ENCODE measurements around the gene SEMA4C. TPM values are rescaled to one million over a fixed set of nuclear protein-coding genes. Genes with fewer than 3 reads are reported as not detected.

Gene SEMA4C
- total RNA-seq, 4 donors from 2014 or later: 58.7 to 66.6 (median 62.8) TPM

DNA sequence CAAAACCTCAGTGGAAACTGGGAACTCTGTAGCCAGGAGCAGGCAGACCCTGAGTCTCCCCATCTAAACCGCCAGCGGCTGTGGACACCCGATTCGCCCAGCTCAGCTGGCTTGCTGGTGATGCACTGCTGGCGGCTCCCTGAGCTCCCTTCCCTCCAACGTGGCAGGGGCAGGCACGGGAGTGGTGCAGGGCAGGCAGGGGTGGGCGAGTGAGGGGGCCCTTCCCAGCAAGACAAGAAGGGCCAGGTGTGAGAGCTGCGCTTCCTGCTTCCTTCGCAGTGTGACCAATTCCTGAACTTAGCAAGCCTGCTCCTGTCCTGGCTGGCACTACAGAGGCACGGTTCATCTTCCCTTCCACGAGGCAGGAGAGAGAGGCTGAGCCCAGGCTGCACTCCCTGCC lies 12.3 kb upstream of the SEMA4C start:
- Histone ChIP-seq H3K36me3 (no peaks in the 10 kb centered on the region), H3K27me3 (no peaks in the 10 kb centered on the region), H3K9me3 (no peaks in the 10 kb centered on the region), H3K27ac (no peak overlapping the region), H3K4me3 (no peak overlapping the region), H3K4me1 (peaks cover 0 to 26% (median 8%) of the 10 kb centered on the region in 3 donors)
- WGBS, 2 donors (ENCODE audit: low coverage in 1 of 2): no CpG with 5 or more reads among the region's 12 CpGs
- no peak for ATAC-seq
- TF ChIP-seq POLR2AphosphoS5 (IDR thresholded peaks at IDR 0.05): no peak
- TF ChIP-seq, protein P1, sequence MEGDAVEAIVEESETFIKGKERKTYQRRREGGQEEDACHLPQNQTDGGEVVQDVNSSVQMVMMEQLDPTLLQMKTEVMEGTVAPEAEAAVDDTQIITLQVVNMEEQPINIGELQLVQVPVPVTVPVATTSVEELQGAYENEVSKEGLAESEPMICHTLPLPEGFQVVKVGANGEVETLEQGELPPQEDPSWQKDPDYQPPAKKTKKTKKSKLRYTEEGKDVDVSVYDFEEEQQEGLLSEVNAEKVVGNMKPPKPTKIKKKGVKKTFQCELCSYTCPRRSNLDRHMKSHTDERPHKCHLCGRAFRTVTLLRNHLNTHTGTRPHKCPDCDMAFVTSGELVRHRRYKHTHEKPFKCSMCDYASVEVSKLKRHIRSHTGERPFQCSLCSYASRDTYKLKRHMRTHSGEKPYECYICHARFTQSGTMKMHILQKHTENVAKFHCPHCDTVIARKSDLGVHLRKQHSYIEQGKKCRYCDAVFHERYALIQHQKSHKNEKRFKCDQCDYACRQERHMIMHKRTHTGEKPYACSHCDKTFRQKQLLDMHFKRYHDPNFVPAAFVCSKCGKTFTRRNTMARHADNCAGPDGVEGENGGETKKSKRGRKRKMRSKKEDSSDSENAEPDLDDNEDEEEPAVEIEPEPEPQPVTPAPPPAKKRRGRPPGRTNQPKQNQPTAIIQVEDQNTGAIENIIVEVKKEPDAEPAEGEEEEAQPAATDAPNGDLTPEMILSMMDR (IDR thresholded peaks at IDR 0.05): no peak
- TF ChIP-seq EP300 (IDR thresholded peaks at IDR 0.05): no peak
- TF ChIP-seq POLR2A (IDR thresholded peaks at IDR 0.05): no peak

DNA sequence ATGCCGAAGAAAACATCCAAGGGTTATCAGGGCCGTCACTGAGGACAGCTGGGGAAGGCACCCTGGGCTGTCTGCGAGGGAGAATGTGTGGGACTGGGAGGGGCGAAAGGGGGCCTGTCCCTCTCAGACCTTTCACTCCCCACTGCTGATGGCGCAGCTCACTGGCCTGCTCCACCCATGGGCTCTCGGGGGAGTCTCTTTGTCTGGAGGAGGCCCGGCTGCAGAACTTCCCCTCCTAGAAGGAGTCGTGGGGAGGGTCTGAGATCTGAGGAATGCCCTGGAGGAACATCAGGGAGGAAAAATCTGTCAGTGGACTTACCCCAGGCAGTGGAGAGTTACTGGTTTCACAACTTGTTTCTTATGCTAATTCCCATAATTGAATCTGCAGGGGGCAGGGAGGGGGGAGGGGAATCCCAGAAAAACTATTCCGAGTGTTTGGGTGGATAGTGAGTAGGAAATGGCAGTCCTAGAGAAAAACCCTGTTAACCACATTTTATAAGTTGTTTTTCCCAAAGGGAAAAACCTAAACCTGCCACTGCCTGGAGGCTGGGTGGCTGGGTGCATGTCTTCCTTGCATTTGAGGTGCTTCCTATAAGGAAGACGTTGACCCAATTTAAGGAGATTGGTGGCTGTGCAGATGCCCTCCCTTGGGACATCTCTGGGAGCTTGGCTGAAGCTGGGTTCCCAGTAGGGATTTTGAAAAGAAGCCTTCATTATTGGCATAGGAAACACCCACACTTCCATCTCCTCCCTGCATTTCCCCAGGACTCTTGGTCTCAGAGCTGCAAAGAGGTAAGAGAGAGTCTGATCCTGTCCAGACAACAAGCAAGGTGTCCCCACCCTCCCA lies 11.7 kb upstream of the SEMA4C start:
- Histone ChIP-seq H3K27me3 (no peaks in the 10 kb centered on the region), H3K4me3 (no peak overlapping the region), H3K36me3 (no peaks in the 10 kb centered on the region), H3K9me3 (no peaks in the 10 kb centered on the region), H3K4me1 (peaks cover 0 to 19% (median 4%) of the 10 kb centered on the region in 3 donors), H3K27ac (no peak overlapping the region)
- no peak for ATAC-seq
- WGBS, 2 donors (ENCODE audit: low coverage in 1 of 2): 58 to 70% methylated on average over 4 to 7 of the region's 10 CpGs
- TF ChIP-seq, protein P1 (IDR thresholded peaks at IDR 0.05): no peak
- TF ChIP-seq POLR2AphosphoS5 (IDR thresholded peaks at IDR 0.05): no peak
- TF ChIP-seq EP300 (IDR thresholded peaks at IDR 0.05): no peak
- no peak for TF ChIP-seq POLR2A (IDR thresholded peaks at IDR 0.05)

DNA sequence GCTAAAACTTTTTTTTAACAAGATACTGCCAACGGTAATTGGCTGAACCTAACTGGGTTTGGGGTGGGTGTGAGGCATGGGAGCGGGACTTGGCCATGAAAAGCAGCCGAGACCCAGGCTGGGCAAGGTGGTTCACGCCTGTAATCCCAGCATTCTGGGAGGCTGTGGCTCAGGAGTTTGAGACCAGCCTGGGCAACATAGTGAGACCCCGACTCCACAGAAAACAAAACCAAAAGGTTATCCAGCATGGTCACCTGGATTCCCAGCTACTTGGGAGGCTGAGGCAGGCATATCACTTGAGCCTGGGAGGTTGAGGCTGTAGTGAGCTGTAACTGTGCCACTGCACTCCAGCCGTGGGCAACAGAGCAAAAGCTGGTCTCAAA lies 11.0 kb upstream of the SEMA4C start:
- Histone ChIP-seq H3K4me1 (peaks cover 0 to 12% (median 0%) of the 10 kb centered on the region in 3 donors), H3K36me3 (no peaks in the 10 kb centered on the region), H3K4me3 (no peak overlapping the region), H3K27me3 (no peaks in the 10 kb centered on the region), H3K9me3 (no peaks in the 10 kb centered on the region), H3K27ac (no peak overlapping the region)
- 80 to 86% methylated on average over 1 of the region's 6 CpGs for WGBS, 2 donors (ENCODE audit: low coverage in 1 of 2)
- no peak for ATAC-seq
- TF ChIP-seq POLR2AphosphoS5 (IDR thresholded peaks at IDR 0.05): no peak
- TF ChIP-seq EP300 (IDR thresholded peaks at IDR 0.05): no peak
- no peak for TF ChIP-seq POLR2A (IDR thresholded peaks at IDR 0.05)
- TF ChIP-seq, protein P1 (IDR thresholded peaks at IDR 0.05): no peak

DNA sequence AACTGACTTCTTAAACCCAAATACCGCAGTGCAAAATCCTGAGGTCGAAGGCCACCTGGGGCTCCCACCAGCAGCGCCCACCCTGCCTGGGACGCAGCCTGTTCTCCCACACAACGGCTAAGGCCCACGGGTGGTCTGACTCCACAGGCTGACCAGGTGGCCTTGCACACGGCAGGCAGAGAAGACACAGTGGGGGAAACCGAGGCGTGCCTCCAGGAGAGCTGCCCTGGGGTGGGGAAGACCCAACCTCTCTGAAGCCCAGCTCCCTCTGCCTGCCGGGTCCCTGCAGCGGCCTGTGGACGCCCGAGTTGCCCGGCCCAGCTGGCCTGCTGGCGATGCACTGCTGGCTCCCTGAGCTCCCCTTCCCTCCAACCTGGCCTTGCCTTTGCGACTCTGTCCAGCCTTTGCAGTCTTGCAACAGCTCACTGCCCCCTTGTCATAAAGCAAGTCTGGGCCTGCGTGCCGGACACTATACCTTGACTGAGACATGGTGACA lies 9.7 kb upstream of the SEMA4C start:
- Histone ChIP-seq H3K36me3 (no peaks in the 10 kb centered on the region), H3K9me3 (no peaks in the 10 kb centered on the region), H3K4me3 (no peak overlapping the region), H3K4me1 (peaks cover 0 to 10% (median 5%) of the 10 kb centered on the region in 3 donors), H3K27me3 (no peaks in the 10 kb centered on the region), H3K27ac (no peak overlapping the region)
- 88% methylated on average over 7 of the region's 18 CpGs; no CpG with 5 or more reads in 1 of the 2 donors for WGBS, 2 donors (ENCODE audit: low coverage in 1 of 2)
- no peak for ATAC-seq
- TF ChIP-seq EP300 (IDR thresholded peaks at IDR 0.05): no peak
- TF ChIP-seq POLR2AphosphoS5 (IDR thresholded peaks at IDR 0.05): no peak
- no peak for TF ChIP-seq POLR2A (IDR thresholded peaks at IDR 0.05)
- TF ChIP-seq, protein P1 (IDR thresholded peaks at IDR 0.05): no peak

Data from gastroesophageal sphincter (tissue), 4 donors.